ENCODE measurements around the gene MACROD2.

Gene MACROD2

GRCh38 chr20:14117768-14118167, 122.5 kb downstream of the MACROD2 start:
- TF ChIP-seq CTCF (IDR thresholded peaks at IDR 0.05; ENCODE audit: low read depth, low read length, missing control alignments) = no peak
- DNase-seq (ENCODE audit: extremely low read depth, low read depth) = no peak
- no peak overlapping the region for H3K4me3 ChIP-seq (replicated peaks; ENCODE audit: low read depth, low read length)

GRCh38 chr20:14126856-14127255, 131.5 kb downstream of the MACROD2 start:
- DNase-seq (ENCODE audit: extremely low read depth, low read depth) = no peak
- H3K4me3 ChIP-seq (replicated peaks; ENCODE audit: low read depth, low read length) = no peak overlapping the region

GRCh38 chr20:14127514-14128223, 132.4 kb downstream of the MACROD2 start:
- no peak for DNase-seq (ENCODE audit: extremely low read depth, low read depth)
- H3K4me3 ChIP-seq (replicated peaks; ENCODE audit: low read depth, low read length) = no peak overlapping the region
- no peak for TF ChIP-seq CTCF (IDR thresholded peaks at IDR 0.05; ENCODE audit: low read depth, low read length, missing control alignments)

More at GRCh38 chr20:14126856-14127255, 131.5 kb downstream of the MACROD2 start:
- TF ChIP-seq CTCF (IDR thresholded peaks at IDR 0.05; ENCODE audit: low read depth, low read length, missing control alignments) = no peak

- no peak for DNase-seq (ENCODE audit: extremely low read depth, low read depth)
- H3K4me3 ChIP-seq (replicated peaks; ENCODE audit: low read depth, low read length) = no peak overlapping the region
- no peak for TF ChIP-seq CTCF (IDR thresholded peaks at IDR 0.05; ENCODE audit: low read depth, low read length, missing control alignments)
These were observed 138.7 kb downstream of the MACROD2 start for GRCh38 chr20:14134004-14134403.

- peak; percentile 21 for DNase-seq (ENCODE audit: extremely low read depth, low read depth)
- peak; percentile 37 for TF ChIP-seq CTCF (IDR thresholded peaks at IDR 0.05; ENCODE audit: low read depth, low read length, missing control alignments)
- no peak overlapping the region for H3K4me3 ChIP-seq (replicated peaks; ENCODE audit: low read depth, low read length)
These were observed 146.9 kb downstream of the MACROD2 start for GRCh38 chr20:14142171-14142570.

- H3K4me3 ChIP-seq (replicated peaks; ENCODE audit: low read depth, low read length) = no peak overlapping the region
- no peak for TF ChIP-seq CTCF (IDR thresholded peaks at IDR 0.05; ENCODE audit: low read depth, low read length, missing control alignments)
- DNase-seq (ENCODE audit: extremely low read depth, low read depth) = no peak
These were observed 147.8 kb downstream of the MACROD2 start for GRCh38 chr20:14142964-14143627.

Measured in HFF-Myc (cell line).